Parathyroid adenoma (tissue), 2 donors: ENCODE data around the gene COPZ1.

ENCODE experiments used
- H2AFZ ChIP-seq: fragments of 300-600 bp; sonication (generic); one replicate; pipeline ENCODE4 v1.7.0; 2017; ENCODE audit warnings: antibody characterized with exemption, mild to moderate bottlenecking
- H3K27ac ChIP-seq: fragments of 300-600 bp; sonication (generic); one replicate; pipeline ENCODE4 v1.7.0; 2017
- H3K27me3 ChIP-seq: fragments of 300-600 bp; sonication (generic); one replicate; pipeline ENCODE4 v1.7.0; 2017; ENCODE audit warnings: low read length; ENCODE audit not compliant: control insufficient read depth, insufficient read depth
- H3K36me3 ChIP-seq: fragments of 300-600 bp; sonication (generic); one replicate; pipeline ENCODE4 v1.7.0; 2017; ENCODE audit warnings: low read length; ENCODE audit not compliant: control insufficient read depth, insufficient read depth
- H3K4me1 ChIP-seq: fragments of 300-600 bp; sonication (generic); one replicate; pipeline ENCODE4 v1.7.0; 2017; ENCODE audit warnings: control low read depth
- H3K4me2 ChIP-seq: fragments of 300-600 bp; sonication (generic); one replicate; pipeline ENCODE4 v1.7.0; 2017; ENCODE audit warnings: low read length
- H3K4me3 ChIP-seq: fragments of 300-600 bp; sonication (generic); one replicate; pipeline ENCODE4 v1.7.0; 2017; ENCODE audit warnings: low read depth, low read length
- H3K79me2 ChIP-seq: fragments of 300-600 bp; sonication (generic); one replicate; pipeline ENCODE4 v1.7.0; 2017; ENCODE audit warnings: control low read depth
- H3K9ac ChIP-seq: fragments of 300-600 bp; sonication (generic); one replicate; pipeline ENCODE4 v1.7.0; 2017; ENCODE audit warnings: mild to moderate bottlenecking
- H3K9me3 ChIP-seq: fragments of 300-600 bp; sonication (generic); one replicate; pipeline ENCODE4 v1.7.0; 2017; ENCODE audit warnings: low read length; ENCODE audit not compliant: control insufficient read depth
- TF ChIP-seq, protein P1 (sequence below): fragments of 300-600 bp; sonication (generic); IDR thresholded peaks from one replicate; pipeline ENCODE4 v1.7.0; 2017; ENCODE audit warnings: antibody characterized with exemption, mild to moderate bottlenecking
- donor health status: primary hyperparathyroidism.

COPZ1 gene

DNA sequence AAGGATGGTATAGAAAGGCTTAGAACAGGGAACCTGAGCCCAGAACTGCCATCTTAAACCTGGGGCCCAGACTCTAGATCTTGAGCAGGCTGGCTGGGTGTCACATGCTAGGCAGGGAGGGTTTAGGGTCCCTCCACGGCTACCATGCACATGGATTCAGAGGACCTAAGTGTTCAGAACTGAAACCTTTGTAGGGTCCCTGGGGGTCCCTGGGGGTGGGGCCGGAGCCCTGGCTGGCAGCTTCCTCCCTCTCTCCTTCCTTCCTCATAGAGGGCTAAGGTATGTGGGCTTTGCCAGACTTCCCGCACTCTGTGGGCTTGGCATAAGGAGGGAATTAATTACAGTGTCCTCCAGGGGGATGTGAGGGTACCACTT is 64.2 kb downstream of the COPZ1 start:
- Histone ChIP-seq H3K4me1 (peaks cover 18% of the 10 kb centered on the region), H3K9me3 (no peaks in the 10 kb centered on the region), H3K9ac (no peak overlapping the region), H2AFZ (no peak overlapping the region), H3K4me3 (no peak overlapping the region), H3K79me2 (no peaks in the 10 kb centered on the region), H3K27me3 (no peaks in the 10 kb centered on the region), H3K4me2 (no peak overlapping the region), H3K36me3 (no peaks in the 10 kb centered on the region), H3K27ac (no peak overlapping the region)
- TF ChIP-seq, protein P1, sequence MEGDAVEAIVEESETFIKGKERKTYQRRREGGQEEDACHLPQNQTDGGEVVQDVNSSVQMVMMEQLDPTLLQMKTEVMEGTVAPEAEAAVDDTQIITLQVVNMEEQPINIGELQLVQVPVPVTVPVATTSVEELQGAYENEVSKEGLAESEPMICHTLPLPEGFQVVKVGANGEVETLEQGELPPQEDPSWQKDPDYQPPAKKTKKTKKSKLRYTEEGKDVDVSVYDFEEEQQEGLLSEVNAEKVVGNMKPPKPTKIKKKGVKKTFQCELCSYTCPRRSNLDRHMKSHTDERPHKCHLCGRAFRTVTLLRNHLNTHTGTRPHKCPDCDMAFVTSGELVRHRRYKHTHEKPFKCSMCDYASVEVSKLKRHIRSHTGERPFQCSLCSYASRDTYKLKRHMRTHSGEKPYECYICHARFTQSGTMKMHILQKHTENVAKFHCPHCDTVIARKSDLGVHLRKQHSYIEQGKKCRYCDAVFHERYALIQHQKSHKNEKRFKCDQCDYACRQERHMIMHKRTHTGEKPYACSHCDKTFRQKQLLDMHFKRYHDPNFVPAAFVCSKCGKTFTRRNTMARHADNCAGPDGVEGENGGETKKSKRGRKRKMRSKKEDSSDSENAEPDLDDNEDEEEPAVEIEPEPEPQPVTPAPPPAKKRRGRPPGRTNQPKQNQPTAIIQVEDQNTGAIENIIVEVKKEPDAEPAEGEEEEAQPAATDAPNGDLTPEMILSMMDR, result no peak

DNA sequence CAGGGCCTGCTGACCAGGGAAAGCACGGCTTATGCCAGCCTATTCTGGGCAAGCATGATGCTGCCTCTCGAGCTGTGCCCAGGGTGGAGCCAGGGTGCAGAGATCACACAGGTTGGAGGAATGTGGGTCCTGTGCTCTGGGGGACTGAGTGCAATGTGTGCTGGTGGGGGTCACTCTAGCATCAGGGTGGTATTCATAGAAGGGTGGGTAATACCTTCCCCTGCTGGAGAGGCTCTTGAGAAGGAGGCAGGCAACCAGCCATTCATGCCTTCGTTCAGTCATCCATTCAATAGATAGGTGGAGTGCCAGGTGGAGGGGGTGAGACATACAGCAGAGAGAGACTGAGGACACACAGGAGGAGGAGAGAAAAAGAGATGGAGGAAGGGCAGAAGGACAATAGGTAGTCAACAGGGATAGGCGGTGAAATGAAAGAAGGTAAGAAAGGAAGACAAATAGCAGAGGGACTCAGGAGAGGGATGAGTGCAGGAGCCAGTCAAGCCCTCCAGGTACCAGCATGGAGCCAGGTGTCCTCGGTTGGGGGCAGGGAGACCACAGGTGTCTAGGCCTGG is 64.8 kb downstream of the COPZ1 start:
- TF ChIP-seq, protein P1, result no peak
- Histone ChIP-seq H2AFZ (no peak overlapping the region), H3K27ac (peak overlapping the region; percentile 8), H3K36me3 (no peaks in the 10 kb centered on the region), H3K4me3 (no peak overlapping the region), H3K27me3 (no peaks in the 10 kb centered on the region), H3K4me1 (peaks cover 18% of the 10 kb centered on the region), H3K4me2 (peak overlapping the region; percentile 89), H3K79me2 (no peaks in the 10 kb centered on the region), H3K9ac (no peak overlapping the region), H3K9me3 (no peaks in the 10 kb centered on the region)

DNA sequence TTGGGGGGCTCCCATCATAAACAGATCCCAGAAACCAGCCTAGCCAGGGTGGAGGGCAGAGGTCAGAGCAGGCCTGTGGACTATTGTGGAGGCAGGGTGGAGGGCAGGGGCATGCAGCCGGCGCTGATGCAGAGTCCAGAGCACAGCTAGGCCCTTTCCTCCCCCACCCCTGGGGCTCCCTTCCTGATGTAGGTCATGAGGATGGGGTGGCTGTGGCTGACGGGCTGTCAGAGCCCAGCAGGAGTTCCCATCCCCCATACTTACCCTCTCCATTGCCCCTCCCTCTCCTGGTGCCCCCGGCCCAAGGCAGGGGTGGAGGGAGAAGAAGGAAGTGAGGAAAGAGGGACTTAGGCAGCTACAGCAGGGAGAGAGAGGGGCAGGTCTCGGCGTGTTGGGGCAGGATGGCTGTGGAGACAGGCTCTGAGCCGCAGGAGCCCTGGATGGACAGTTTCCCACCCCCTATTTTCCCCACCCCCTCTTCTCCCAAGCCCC is 65.3 kb downstream of the COPZ1 start:
- Histone ChIP-seq H3K4me1 (peaks cover 18% of the 10 kb centered on the region), H3K27me3 (no peaks in the 10 kb centered on the region), H3K9ac (no peak overlapping the region), H3K79me2 (no peaks in the 10 kb centered on the region), H2AFZ (peak overlapping the region; percentile 25), H3K4me2 (peak overlapping the region; percentile 89), H3K9me3 (no peaks in the 10 kb centered on the region), H3K27ac (peak overlapping the region; percentile 8), H3K4me3 (peak overlapping the region; percentile 73), H3K36me3 (no peaks in the 10 kb centered on the region)
- TF ChIP-seq, protein P1, result no peak

DNA sequence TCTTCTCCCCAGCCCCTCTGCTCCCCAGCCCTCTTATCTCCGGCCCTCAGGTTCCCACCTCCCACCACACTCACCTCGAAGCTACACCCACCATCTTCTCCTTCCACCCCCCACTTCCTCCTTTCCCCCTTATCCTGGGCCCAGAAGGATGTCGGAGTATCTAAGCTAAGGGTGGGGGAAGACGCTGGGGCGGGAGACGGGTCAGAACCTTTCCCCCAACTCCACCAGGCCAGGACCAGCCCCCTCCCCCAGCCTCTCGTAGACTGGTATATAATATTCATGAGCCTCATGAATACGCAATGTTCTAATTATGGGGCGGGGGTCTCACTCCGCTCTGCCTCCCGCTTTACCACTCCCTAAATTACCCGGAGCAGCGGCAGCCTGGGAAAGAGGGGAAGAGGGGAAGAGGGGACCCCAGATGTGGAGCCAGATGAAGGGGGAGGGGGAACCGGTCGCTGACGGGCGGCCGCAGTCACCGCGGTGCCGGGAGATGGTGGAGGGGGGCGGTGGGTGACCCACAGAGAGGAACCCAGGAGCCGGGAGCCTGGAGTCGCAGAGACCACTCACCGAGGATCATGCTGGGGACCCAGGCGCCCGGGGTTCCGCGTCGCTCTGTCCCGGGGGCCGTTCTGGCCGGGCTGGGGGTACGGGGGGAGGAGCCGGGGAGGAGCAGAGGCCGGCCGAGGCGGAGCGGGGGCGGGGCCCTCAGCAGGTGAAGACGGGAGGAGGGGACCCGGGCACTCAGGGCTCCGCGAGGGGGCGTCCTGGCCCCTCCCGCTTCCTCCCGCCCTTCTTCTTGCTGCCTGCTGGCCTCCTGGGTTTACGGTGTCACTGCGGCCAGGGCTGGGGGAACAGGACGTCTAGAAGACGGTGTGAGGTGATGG is 66.0 kb downstream of the COPZ1 start:
- no peaks in the 10 kb centered on the region for H3K27me3 ChIP-seq
- H3K4me2 ChIP-seq, result peak overlapping the region; percentile 89
- H3K27ac ChIP-seq, result peak overlapping the region; percentile 59
- H3K9ac ChIP-seq, result peak overlapping the region; percentile 50
- TF ChIP-seq, protein P1, result peak; percentile 41
- H2AFZ ChIP-seq, result peak overlapping the region; percentile 98
- H3K4me1 ChIP-seq, result peaks cover 18% of the 10 kb centered on the region
- H3K79me2 ChIP-seq, result no peaks in the 10 kb centered on the region
- H3K9me3 ChIP-seq, result no peaks in the 10 kb centered on the region
- no peaks in the 10 kb centered on the region for H3K36me3 ChIP-seq
- peak overlapping the region; percentile 73 for H3K4me3 ChIP-seq
